Stimulated activated CD4-positive, alpha-beta T cell treated with anti-CD3 and anti-CD28 coated beads, TNF-alpha, amount 100 ng/mL, for 4 hours (primary cell): ENCODE results near the gene NFIC.
"Not testable (repeated sequence)": the region's sequence is repeated elsewhere in the genome, so short reads cannot be mapped to it uniquely, and the experiment has no call there.

Source experiments
- DNase-seq, 3 experiments: peaks; one replicate each; pipeline ENCODE4 v3.0.0-alpha.2; 2020; ENCODE audit warnings: low read depth in 3 of 3

Gene NFIC

DNA sequence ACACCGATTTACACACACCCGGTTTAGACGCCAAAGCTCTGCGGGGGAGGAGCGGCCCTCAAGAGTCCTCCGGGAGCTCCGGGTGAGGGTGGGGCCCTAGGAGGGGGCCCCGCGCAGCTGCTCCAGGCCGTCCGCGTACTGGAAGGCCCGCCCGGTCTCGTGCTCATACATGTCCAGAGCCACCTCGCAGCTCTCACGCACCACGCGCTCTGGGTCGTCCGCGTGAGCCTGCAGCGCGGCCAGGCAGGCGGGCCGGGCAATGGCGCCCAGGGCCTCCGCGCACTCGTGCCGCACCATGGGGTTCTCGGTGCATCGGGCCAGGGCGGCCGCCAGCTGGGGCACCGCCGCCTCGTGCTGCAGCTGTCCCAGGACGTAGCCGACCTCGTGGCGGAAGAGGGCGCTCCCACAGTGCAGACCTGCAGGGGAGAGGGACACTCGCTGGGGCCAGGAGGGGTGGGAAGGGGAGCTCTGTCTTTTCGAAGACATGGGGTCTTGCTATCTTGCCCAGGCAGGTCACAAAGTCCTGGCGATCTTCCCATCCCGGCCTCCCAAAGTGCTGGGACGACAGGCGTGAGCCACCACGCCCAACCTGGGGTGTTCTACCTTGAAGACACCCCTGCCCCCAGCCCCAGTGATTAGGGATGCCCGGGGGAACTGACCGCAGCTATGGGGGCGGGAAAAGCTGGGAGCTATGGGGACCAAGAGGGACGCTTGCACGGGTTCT lies 125.2 kb downstream of the NFIC start:
- no peak for DNase-seq

DNA sequence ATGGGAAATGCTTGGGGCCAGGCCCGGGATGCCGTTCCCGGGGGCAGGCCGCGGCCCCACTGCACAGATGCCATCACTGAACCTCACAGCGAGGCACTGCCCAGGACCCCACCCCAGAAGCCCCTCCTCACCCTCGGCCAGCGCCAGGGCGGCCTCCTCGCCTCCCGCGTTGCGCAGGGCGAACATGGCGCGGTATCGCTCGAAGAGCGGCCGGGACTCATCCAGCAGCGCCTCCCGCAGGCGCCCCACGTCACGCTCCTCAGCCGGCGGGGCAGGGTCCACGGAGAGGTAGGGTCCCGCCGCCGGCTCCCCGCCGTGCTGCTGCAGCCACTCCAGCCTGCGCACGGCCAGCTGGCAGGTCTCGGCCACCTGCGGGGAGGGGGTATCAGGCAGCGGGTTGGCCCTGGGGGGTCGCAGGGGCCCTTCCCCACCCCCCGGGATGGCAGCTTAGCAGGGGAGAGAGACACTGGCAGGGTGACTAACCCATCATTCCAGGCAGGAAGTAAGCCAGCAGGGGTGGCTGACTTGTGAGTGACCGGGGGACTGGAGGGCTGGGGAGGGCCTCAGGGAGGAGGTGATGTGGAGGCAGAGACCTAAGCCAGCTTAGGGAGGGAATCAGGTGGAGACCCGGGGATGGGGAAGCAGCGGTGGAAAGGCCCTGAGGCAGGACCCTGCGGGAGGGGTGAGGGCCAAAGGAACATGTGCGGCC lies 125.9 kb downstream of the NFIC start:
- DNase-seq = no peak

DNA sequence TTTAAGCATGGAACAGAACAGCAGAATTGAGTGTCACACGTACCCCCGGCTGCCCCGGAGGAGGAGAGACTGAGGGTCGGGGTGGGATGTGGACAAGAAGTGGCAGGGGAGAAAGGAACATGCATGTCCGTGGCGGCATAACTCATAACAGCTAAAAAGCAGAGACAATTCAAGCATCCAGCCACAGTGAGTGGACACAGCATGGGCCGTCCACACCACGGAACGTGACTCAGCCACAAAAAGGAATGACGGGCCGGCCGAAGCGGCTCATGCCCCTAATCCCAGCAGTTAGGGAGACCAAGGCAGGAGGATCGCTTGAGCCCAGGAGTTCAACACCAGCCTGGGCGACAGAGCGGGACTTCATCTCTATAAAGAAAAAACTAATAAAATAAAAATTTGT lies 126.5 kb downstream of the NFIC start:
- DNase-seq = no peak

DNA sequence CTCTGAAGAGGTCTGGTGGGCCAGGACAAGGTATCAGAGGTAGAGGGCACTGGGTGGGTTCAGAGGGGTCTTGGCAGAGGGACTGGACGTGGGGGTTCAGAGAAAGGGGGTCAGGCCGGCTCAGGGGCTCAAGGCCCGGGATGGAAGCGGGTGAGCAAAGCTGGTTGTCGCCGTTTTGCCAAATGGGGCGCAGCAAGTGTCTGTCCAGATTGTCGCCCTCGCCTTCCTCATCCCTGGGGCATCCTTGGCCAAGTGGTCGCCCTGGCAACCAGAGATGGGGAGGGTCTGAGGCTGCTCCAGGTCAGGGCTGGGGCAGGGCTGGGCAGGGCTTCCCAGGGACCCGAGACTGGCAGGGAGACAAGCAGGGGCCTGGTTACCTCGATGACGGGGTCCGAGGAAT lies 127.3 kb downstream of the NFIC start:
- no peak for DNase-seq

GRCh38 chr19:3494051-3494450 lies 127.7 kb downstream of the NFIC start:
- no peak for DNase-seq

- peak in 2 of 3 experiments; percentile 40 to 50 for DNase-seq
Observed at GRCh38 chr19:3494559-3494958, 128.2 kb downstream of the NFIC start.

DNA sequence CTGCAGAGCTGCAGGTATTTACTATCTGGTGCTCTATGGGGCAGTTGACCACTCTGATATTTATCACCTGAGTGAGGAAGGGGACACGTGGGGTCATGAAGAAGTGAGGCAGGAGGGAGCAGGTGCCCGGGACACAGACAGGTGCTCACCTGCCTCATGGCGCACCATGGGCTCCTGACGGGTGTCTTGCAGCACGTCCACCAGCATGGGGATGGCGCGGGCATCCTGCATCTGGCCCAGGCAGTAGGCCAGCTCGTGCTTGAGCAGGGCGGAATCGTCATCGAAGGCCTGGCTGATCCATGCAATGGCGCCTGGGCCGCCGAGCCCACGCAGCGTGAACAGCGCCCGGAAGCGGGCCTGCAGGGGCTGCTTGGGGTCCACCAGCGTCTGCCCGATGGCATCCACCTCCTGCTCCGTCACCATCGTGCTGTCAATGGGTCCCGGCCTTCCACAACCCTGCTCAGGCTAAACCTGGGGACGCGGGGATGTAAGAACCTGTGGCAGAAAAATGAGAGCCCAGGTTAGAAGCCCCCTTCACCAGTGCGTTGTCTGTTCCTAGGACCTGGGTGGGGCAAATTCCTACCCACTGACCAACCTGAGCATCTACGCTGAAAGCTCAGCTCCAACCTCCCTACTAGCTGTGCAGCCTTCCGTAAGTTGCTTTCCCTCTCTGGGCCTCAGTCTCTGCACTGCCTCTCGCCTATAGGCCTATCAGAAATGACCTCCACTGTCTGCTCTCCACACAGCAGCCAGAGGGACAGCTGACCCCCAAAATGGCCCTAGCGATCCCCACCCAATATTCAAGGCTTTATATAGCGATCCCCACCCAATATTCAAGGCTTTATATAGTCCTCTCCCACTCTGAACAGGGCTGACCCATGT lies 130.2 kb downstream of the NFIC start:
- no peak for DNase-seq

DNA sequence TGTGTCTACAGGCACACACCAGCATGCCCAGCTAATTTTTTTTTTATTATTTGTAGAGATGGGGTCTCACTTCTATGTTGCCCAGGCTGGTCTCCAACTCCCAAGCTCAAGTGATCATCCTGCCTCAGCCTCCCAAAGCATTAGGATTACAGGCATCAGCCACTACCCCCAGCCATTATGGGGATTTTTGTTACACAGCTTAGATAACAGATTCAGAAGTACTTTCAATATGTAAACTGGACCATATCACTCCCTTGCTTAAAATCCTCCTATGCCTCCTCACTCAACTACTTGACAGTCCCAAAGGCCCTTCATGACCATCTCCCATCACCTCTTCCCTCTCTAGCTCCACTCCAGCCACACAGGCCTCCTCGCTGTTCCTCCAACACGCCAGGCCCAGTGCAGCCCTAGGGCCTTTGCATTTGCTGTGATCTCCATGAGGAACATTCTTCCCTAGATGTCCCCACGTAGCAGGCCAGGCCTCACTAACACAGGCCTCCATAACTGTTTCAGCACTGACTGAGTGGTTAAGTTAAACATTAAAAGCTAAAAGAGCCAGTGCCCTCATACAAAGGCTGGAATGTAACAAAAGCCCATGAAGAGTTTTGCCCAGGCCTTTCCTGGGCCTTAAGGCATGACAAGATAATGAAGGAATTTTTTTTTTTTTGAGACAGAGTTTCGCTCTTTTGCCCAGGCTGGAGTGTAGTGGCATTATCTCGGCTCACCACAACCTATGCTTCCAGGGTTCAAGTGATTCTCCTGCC lies 131.6 kb downstream of the NFIC start:
- DNase-seq = no peak

- no peak for DNase-seq
Observed at GRCh38 chr19:3499738-3500428, 133.5 kb downstream of the NFIC start.

- DNase-seq = peak; percentile 90 to 93 (median 91)
Observed at GRCh38 chr19:3500429-3501101, 134.2 kb downstream of the NFIC start, which contains the start of gene DOHH. DOHH (minus strand) TSS chr19:3500674; CDS start chr19:3496814, 3,860 bp downstream.

- no peak for DNase-seq
Observed at GRCh38 chr19:3501780-3502179, 135.4 kb downstream of the NFIC start.

- DNase-seq = no peak
Observed at GRCh38 chr19:3503036-3503572, 136.7 kb downstream of the NFIC start.

GRCh38 chr19:3504735-3505134 lies 138.4 kb downstream of the NFIC start:
- DNase-seq = no peak

DNA sequence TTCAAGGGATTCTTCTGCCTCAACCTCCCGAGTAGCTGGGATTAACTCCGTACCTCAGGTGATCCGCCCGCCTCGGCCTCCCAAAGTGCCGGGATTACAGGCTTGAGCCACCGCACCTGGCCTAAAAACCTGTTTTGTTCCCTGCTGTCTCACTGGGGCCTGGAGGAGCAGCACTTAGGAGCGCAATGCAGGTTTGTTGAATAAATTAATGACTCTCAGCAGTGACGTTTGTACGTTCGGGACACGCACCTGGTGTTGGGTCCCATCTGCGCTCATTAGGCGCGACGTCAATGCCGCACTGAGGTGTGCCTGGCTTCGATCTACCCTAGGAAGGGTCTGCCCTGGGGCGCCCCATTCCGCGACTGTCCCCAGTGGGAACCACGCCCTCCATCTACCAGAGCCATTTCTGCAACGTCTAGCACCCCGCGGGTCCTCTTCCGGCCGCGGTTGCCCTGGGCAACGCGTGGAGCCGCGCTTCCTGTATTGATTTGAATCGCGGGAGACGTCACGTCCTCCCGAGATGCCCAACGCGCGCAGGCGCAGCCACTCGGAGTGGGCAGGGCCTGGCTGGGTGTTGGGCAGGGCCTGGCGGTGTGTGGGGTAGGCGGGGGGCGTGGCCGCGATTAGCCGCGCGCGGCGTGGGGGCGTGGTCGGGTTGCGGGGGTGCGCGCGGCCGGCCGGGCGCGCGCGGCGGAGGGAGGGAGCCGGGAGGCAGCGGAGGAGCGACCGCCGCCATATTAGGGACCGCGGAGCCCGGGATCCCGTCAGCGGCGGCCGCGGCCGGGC lies 139.4 kb downstream of the NFIC start, which contains the start of gene FZR1:
Gene FZR1 (plus strand): TSS at position 714 of the 786 bp plus-strand sequence. CDS start 16,679 bp downstream, outside the sequence.
- peak; percentile 99 for DNase-seq

DNA sequence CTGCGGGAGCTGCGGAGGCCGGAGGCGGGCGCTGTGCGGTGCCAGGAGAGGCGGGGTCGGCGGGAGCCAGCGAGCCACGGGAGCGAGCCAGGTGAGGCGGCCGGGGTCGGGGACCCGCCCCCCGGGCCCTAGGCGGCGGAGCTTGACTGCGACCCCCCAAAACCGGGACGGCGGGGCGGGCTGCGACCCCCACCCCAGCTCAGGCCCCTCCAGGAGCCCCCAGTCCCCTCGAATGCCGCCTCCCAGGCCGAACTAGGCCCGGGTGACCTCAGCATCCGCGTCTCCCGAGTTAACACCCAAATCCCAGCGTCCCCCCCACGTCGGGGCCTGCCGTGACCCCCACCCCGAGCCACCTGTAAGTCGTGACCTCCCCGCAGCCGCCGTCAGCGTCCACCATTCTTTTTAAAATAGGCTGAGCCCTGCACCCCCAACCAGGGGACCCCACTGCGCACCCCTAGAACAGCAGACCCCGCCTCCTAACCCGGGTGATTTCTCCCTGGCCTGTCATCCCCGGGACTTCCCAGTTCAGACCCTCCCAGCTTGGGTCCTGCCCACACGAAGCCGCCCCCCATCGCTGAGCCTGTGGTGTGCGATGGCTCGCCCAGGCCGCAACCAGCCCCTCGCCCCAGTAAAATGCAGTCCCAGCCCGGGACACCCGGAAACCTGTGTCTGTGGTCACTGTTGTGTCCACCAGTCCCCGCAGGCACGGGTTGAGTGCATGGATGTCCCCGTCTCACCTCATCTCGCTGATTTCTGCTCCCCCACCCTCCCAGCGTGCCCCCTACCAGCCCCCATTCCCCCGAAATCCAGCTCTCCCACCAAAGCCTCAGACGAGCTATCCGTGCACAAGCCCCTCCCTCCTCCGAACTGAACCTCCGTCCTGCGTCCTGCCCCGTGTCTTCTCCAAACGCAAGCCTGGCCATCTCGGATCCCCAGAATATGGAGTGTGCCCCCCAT lies 140.3 kb downstream of the NFIC start:
- peak in 1 of 3 experiments; percentile 27 for DNase-seq

DNA sequence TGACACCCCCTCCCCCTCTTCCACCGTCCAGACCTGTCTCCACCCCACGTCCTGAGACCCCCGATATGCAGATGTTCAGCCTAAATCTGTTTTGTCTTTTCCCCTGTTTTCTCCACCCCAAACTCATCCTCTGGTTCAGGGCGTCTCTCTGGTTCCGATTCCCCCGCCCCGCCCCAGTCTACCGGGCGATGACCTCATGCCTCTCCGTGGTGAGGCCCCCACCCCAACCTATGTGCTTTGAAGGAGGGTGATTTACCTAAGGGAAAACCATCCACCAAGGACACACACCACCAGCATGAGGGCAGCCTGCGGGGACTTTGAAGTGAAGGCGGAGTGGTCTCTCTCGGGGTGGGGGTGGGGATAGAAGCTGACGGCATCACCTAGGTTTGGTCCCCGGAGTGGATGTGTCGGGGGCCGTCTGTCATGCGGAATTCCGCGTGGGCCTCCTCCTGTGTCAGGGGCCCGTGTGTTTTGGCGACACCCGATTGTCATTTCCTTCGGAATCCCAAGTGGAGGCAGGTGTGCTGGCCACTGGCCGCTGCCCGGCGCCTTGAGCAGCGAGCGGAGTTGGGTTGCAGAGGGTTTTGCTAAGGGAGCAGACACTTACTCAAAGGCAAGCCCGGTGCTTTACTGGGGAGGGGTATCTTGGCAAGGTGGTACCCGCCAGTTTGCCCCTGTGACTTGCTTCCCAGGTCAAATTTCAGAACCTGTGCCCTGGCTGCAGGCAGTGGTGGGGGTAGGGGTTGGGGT lies 141.2 kb downstream of the NFIC start:
- DNase-seq = peak in 1 of 3 experiments; percentile 28

DNA sequence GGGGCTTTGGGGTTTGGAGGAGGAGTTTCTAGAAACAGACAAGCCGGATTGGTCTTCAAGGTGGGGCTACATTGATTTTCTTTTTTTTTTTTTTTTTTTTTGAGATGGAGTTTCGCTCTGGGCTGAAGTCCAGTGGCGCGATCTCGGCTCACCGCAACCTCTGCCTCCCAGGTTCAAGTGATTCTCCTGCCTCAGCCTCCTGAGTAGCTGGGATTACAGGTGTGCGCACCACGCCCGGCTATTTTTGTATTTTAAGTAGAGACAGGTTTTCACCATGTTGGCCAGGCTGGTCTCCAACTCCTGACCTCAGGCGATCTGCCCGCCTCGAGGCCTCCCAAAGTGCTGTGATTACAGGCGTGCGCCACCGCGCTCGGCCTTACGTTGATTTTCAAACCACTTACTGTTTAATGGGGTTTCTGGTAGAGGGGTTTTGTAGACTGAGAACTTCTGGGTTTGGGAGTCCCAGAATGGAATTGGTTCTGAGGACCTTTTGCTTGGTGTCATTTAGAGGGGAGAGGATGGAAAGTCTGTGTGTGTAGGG lies 141.8 kb downstream of the NFIC start:
- not testable (repeated sequence) for DNase-seq
